GM04503 (cell line): ENCODE data around the gene FEZF1.

Experiments used
- DNase-seq: peaks from one replicate; pipeline ENCODE4 v3.0.0-alpha.2; 2012; ENCODE audit warnings: low read depth

Gene FEZF1

GRCh38 chr7:122268101-122268500 is 36.4 kb downstream of the FEZF1 start:
- DNase-seq = no peak

- no peak for DNase-seq
These were observed 42.3 kb downstream of the FEZF1 start for GRCh38 chr7:122262246-122262645.

- DNase-seq = no peak
These were observed 43.1 kb downstream of the FEZF1 start for GRCh38 chr7:122261442-122261841.

GRCh38 chr7:122261016-122261415 is 43.5 kb downstream of the FEZF1 start:
- DNase-seq = no peak

GRCh38 chr7:122260336-122260735 is 44.2 kb downstream of the FEZF1 start:
- DNase-seq = no peak

- DNase-seq = no peak
These were observed 45.6 kb downstream of the FEZF1 start for GRCh38 chr7:122258971-122259370.

- DNase-seq = no peak
These were observed 47.5 kb downstream of the FEZF1 start for GRCh38 chr7:122257056-122257455.

GRCh38 chr7:122256046-122256445 is 48.5 kb downstream of the FEZF1 start:
- DNase-seq = no peak

- DNase-seq = no peak
These were observed 49.1 kb downstream of the FEZF1 start for GRCh38 chr7:122255454-122255853.
